Measurements from ENCODE around the gene DMD.

The DMD gene

DNA sequence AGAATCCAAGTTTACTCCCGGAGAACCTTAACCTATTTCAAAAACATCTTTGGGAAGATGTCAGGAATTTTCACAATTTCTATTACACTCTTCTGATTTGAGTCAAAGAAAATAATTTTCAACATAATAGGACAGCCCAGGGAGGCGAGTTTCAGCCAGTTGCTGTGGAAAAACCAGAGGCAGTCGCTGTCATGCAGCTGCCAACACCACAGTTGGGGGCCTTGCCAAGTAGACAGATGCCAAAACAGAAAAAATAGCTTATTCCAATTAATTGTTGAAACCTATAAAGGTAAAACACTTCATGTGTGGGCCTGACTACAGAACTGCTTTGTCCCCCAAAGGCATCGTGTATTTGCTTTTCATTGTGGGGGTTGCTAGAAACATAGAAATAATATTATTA lies 225.8 kb downstream of the DMD start:
- Histone ChIP-seq H3K36me3 (ENCODE audit: insufficient read depth, low read length) (no peaks in the 10 kb centered on the region), H3K9me3 (ENCODE audit: insufficient read depth, low read depth, low read length) (no peaks in the 10 kb centered on the region), H3K4me1 (ENCODE audit: insufficient read depth, low read length, poor library complexity, severe bottlenecking) (no peaks in the 10 kb centered on the region), H3K4me2 (ENCODE audit: low read depth, low read length, poor library complexity, severe bottlenecking) (no peak overlapping the region), H3F3A (ENCODE audit: low read depth) (no peaks in the 10 kb centered on the region), H3K9me2 (replicated peaks; ENCODE audit: low read depth, low read length) (no peaks in the 10 kb centered on the region), H3K4me3 (ENCODE audit: low read length, poor library complexity, severe bottlenecking) (no peak overlapping the region), H3K9ac (ENCODE audit: low read depth, low read length, poor library complexity, severe bottlenecking) (no peak overlapping the region), H4K20me1 (ENCODE audit: insufficient read depth, low read length, poor library complexity, severe bottlenecking) (no peaks in the 10 kb centered on the region), H2AFZ (ENCODE audit: low read length) (no peak overlapping the region), H3K27me3 (ENCODE audit: insufficient read depth, low read length, poor library complexity, severe bottlenecking) (no peaks in the 10 kb centered on the region), H3K79me2 (ENCODE audit: insufficient read depth, low read length) (no peaks in the 10 kb centered on the region)
- TF ChIP-seq EZH2phosphoT487 (IDR thresholded peaks at IDR 0.05; ENCODE audit: borderline replicate concordance) (no peak), CTCF (conservative IDR thresholded peaks at IDR 0.05; ENCODE audit: low read length) (no peak)

- no peak overlapping the region for H3K4me2 ChIP-seq (ENCODE audit: low read depth, low read length, poor library complexity, severe bottlenecking)
- H3K79me2 ChIP-seq (ENCODE audit: insufficient read depth, low read length), result no peaks in the 10 kb centered on the region
- H2AFZ ChIP-seq (ENCODE audit: low read length), result no peak overlapping the region
- H3K9ac ChIP-seq (ENCODE audit: low read depth, low read length, poor library complexity, severe bottlenecking), result no peak overlapping the region
- H4K20me1 ChIP-seq (ENCODE audit: insufficient read depth, low read length, poor library complexity, severe bottlenecking), result no peaks in the 10 kb centered on the region
- no peaks in the 10 kb centered on the region for H3K9me3 ChIP-seq (ENCODE audit: insufficient read depth, low read depth, low read length)
- H3K9me2 ChIP-seq (replicated peaks; ENCODE audit: low read depth, low read length), result no peaks in the 10 kb centered on the region
- H3K27me3 ChIP-seq (ENCODE audit: insufficient read depth, low read length, poor library complexity, severe bottlenecking), result no peaks in the 10 kb centered on the region
- no peak overlapping the region for H3K4me3 ChIP-seq (ENCODE audit: low read length, poor library complexity, severe bottlenecking)
- no peaks in the 10 kb centered on the region for H3K4me1 ChIP-seq (ENCODE audit: insufficient read depth, low read length, poor library complexity, severe bottlenecking)
- H3F3A ChIP-seq (ENCODE audit: low read depth), result no peaks in the 10 kb centered on the region
- H3K36me3 ChIP-seq (ENCODE audit: insufficient read depth, low read length), result no peaks in the 10 kb centered on the region
- no peak for TF ChIP-seq EZH2phosphoT487 (IDR thresholded peaks at IDR 0.05; ENCODE audit: borderline replicate concordance)
- no peak for TF ChIP-seq CTCF (conservative IDR thresholded peaks at IDR 0.05; ENCODE audit: low read length)
These were observed 244.5 kb downstream of the DMD start for GRCh38 chrX:32966821-32967355.

DNA sequence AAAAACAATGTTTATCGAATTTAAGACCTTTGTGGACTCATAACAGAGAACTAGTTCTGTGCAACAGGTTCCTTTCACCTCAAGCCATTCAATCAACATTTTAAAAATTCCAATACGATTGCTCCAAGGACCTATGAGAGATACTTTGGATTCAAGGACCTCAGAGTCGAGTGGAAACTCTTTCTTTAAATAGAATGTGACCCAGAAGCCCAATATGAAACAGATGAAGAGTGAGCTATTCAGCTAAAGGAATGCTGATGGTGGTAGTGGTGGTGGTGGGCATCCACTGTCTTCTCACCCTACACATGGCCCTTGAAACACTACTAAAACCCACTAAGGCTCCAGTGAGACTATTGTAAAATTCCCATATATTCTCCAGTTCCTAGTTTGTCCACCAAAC lies 257.2 kb downstream of the DMD start:
- H3K4me2 ChIP-seq (ENCODE audit: low read depth, low read length, poor library complexity, severe bottlenecking), result no peak overlapping the region
- H3K36me3 ChIP-seq (ENCODE audit: insufficient read depth, low read length), result no peaks in the 10 kb centered on the region
- no peak overlapping the region for H3K4me3 ChIP-seq (ENCODE audit: low read length, poor library complexity, severe bottlenecking)
- H2AFZ ChIP-seq (ENCODE audit: low read length), result no peak overlapping the region
- H3K79me2 ChIP-seq (ENCODE audit: insufficient read depth, low read length), result no peaks in the 10 kb centered on the region
- no peaks in the 10 kb centered on the region for H3K9me3 ChIP-seq (ENCODE audit: insufficient read depth, low read depth, low read length)
- H3K4me1 ChIP-seq (ENCODE audit: insufficient read depth, low read length, poor library complexity, severe bottlenecking), result no peaks in the 10 kb centered on the region
- H3K27me3 ChIP-seq (ENCODE audit: insufficient read depth, low read length, poor library complexity, severe bottlenecking), result no peaks in the 10 kb centered on the region
- no peaks in the 10 kb centered on the region for H3F3A ChIP-seq (ENCODE audit: low read depth)
- no peaks in the 10 kb centered on the region for H4K20me1 ChIP-seq (ENCODE audit: insufficient read depth, low read length, poor library complexity, severe bottlenecking)
- no peak overlapping the region for H3K9ac ChIP-seq (ENCODE audit: low read depth, low read length, poor library complexity, severe bottlenecking)
- H3K9me2 ChIP-seq (replicated peaks; ENCODE audit: low read depth, low read length), result no peaks in the 10 kb centered on the region
- TF ChIP-seq EZH2phosphoT487 (IDR thresholded peaks at IDR 0.05; ENCODE audit: borderline replicate concordance) (no peak), CTCF (conservative IDR thresholded peaks at IDR 0.05; ENCODE audit: low read length) (no peak)
